ENCODE data around the gene OSBPL2.
A peak's percentile ranks its signal among the peaks of the same experiment; 100 is the strongest.

OSBPL2 gene

GRCh38 chr20:62205618-62206387 lies 32.5 kb upstream of the OSBPL2 start:
- no peak for DNase-seq

GRCh38 chr20:62206388-62206775 lies 31.9 kb upstream of the OSBPL2 start:
- DNase-seq: no peak

GRCh38 chr20:62208061-62208794 lies 30.1 kb upstream of the OSBPL2 start:
- DNase-seq: peak in 30 of 56 donors; percentile 6 to 82 (median 34)

- no peak for DNase-seq
These were observed 29.2 kb upstream of the OSBPL2 start for GRCh38 chr20:62208795-62209755.

GRCh38 chr20:62209850-62210495 lies 28.3 kb upstream of the OSBPL2 start:
- DNase-seq: no peak

- DNase-seq: no peak
These were observed 27.8 kb upstream of the OSBPL2 start for GRCh38 chr20:62210496-62210855.

- DNase-seq: no peak
These were observed 27.1 kb upstream of the OSBPL2 start for GRCh38 chr20:62211216-62211615.

- DNase-seq: no peak
These were observed 26.5 kb upstream of the OSBPL2 start for GRCh38 chr20:62211769-62212288.

- DNase-seq: no peak
These were observed 26.0 kb upstream of the OSBPL2 start for GRCh38 chr20:62212299-62212698.

- DNase-seq: peak in 1 of 56 donors; percentile 9
These were observed 24.3 kb upstream of the OSBPL2 start for GRCh38 chr20:62214067-62214466.

GRCh38 chr20:62215020-62215990 lies 23.0 kb upstream of the OSBPL2 start:
- peak in 10 of 56 donors; percentile 16 to 54 (median 29) for DNase-seq

GRCh38 chr20:62215991-62216635 lies 22.2 kb upstream of the OSBPL2 start:
- DNase-seq: no peak

- no peak for DNase-seq
These were observed 21.4 kb upstream of the OSBPL2 start for GRCh38 chr20:62216636-62217566.

GRCh38 chr20:62217913-62218773 lies 20.2 kb upstream of the OSBPL2 start:
- DNase-seq: no peak

- peak in 11 of 56 donors; percentile 12 to 59 (median 25) for DNase-seq
These were observed 19.0 kb upstream of the OSBPL2 start for GRCh38 chr20:62219101-62219991.

All from nucleus accumbens (tissue), 56 donors.